Neural cell (in vitro differentiated cells): ENCODE measurements around the gene UBXN4. TPM values are rescaled to one million over a fixed set of nuclear protein-coding genes. Genes with fewer than 3 reads are reported as not detected.

Source experiments
- H2AFZ ChIP-seq: fragments of 200-600, 300-800 bp; sonication (generic), shearing (Covaris generic); 2 replicates; pipeline ENCODE4 v1.6.0; 2014; ENCODE audit warnings: low read depth, mild to moderate bottlenecking, antibody characterized with exemption, low read length, moderate library complexity
- H3F3A ChIP-seq: fragments of 200-600 bp; shearing (Covaris generic); 2 replicates; pipeline ENCODE4 v1.6.1; 2016; ENCODE audit warnings: mild to moderate bottlenecking, moderate library complexity, mixed read lengths, antibody characterized with exemption, low read length; ENCODE audit not compliant: insufficient read depth, poor library complexity, severe bottlenecking
- H3K27ac ChIP-seq: fragments of 200-600, 300-800 bp; sonication (generic), shearing (Covaris generic); 2 replicates; pipeline ENCODE4 v1.5.1; 2014; ENCODE audit warnings: mild to moderate bottlenecking, low read length, moderate library complexity
- H3K27me3 ChIP-seq: fragments of 300-800, 200-600 bp; sonication (generic), shearing (Covaris generic); 2 replicates; pipeline ENCODE4 v1.6.0; 2014; ENCODE audit warnings: mild to moderate bottlenecking, low read depth, low read length, moderate library complexity; ENCODE audit not compliant: insufficient read depth
- H3K36me3 ChIP-seq: fragments of 300-800, 200-600 bp; sonication (generic), shearing (Covaris generic); 2 replicates; pipeline ENCODE4 v1.5.1; 2014; ENCODE audit warnings: mild to moderate bottlenecking, antibody characterized with exemption, low read length, moderate library complexity; ENCODE audit not compliant: insufficient read depth
- H3K4me2 ChIP-seq: fragments of 300-800, 200-600 bp; sonication (generic), shearing (Covaris generic); 2 replicates; pipeline ENCODE4 v1.6.0; 2014; ENCODE audit warnings: mild to moderate bottlenecking, low read length
- H3K4me3 ChIP-seq: fragments of 300-800, 200-600 bp; sonication (generic), shearing (Covaris generic); 2 replicates; pipeline ENCODE4 v1.5.1; 2014; ENCODE audit warnings: mild to moderate bottlenecking, low read length, moderate library complexity
- H3K79me2 ChIP-seq: fragments of 200-600 bp; shearing (Covaris generic); replicated peaks from 2 replicates; pipeline ENCODE4 v1.6.0; 2014; ENCODE audit warnings: mild to moderate bottlenecking, low read length, moderate library complexity; ENCODE audit not compliant: insufficient read depth
- H3K9ac ChIP-seq: fragments of 300-800, 200-600 bp; sonication (generic), shearing (Covaris generic); 2 replicates; pipeline ENCODE4 v1.6.1; 2016; ENCODE audit warnings: mild to moderate bottlenecking, low read length, mixed read lengths
- H3K9me2 ChIP-seq: fragments of 200-600 bp; shearing (Covaris generic); 2 replicates; pipeline ENCODE4 v1.6.1; 2016; ENCODE audit warnings: mild to moderate bottlenecking, low read length, mixed read lengths; ENCODE audit not compliant: insufficient read depth
- H3K9me3 ChIP-seq: fragments of 200-600, 300-800 bp; sonication (generic), shearing (Covaris generic); 2 replicates; pipeline ENCODE4 v1.6.1; 2016; ENCODE audit warnings: mild to moderate bottlenecking, mixed run types, low read length, moderate library complexity, mixed read lengths
- H4K20me1 ChIP-seq: fragments of 200-600 bp; shearing (Covaris generic); 2 replicates; pipeline ENCODE4 v1.6.1; 2016; ENCODE audit warnings: mild to moderate bottlenecking, mixed run types; ENCODE audit not compliant: insufficient read depth
- CTCF ChIP-seq: fragments of 450-650 bp; IDR thresholded peaks from 2 replicates; pipeline ENCODE4 v1.5.1; 2014; ENCODE audit warnings: antibody characterized with exemption, mild to moderate bottlenecking, moderate library complexity; ENCODE audit not compliant: poor library complexity, severe bottlenecking
- EP300 ChIP-seq: fragments of 450-650 bp; conservative IDR thresholded peaks from 2 replicates; pipeline ENCODE4 v1.6.1; 2014; ENCODE audit warnings: antibody characterized with exemption, mild to moderate bottlenecking, moderate library complexity; ENCODE audit not compliant: poor library complexity, severe bottlenecking
- EZH2 ChIP-seq: fragments of 200-600, 300-800 bp; shearing (Covaris generic), sonication (generic); IDR thresholded peaks from 2 replicates; pipeline ENCODE4 v1.6.1; 2014; ENCODE audit warnings: antibody characterized with exemption, low read length, borderline replicate concordance, mild to moderate bottlenecking; ENCODE audit not compliant: insufficient read depth, poor library complexity, severe bottlenecking
- MXI1 ChIP-seq: fragments of 450-650 bp; conservative IDR thresholded peaks from 2 replicates; pipeline ENCODE4 v1.6.1; 2014; ENCODE audit warnings: antibody characterized with exemption, mild to moderate bottlenecking; ENCODE audit not compliant: poor library complexity, severe bottlenecking
- POLR2AphosphoS5 ChIP-seq: IDR thresholded peaks from 2 replicates; pipeline ENCODE4 v1.6.1; 2012
- RAD21 ChIP-seq: fragments of 450-650 bp; conservative IDR thresholded peaks from 2 replicates; pipeline ENCODE4 v1.6.1; 2014; ENCODE audit warnings: antibody characterized with exemption, mild to moderate bottlenecking, moderate library complexity
- REST ChIP-seq: IDR thresholded peaks from 2 replicates; pipeline ENCODE4 v1.6.1; 2012; ENCODE audit warnings: borderline replicate concordance
- SMC3 ChIP-seq: fragments of 450-650 bp; conservative IDR thresholded peaks from 2 replicates; pipeline ENCODE4 v1.6.1; 2014; ENCODE audit warnings: antibody characterized with exemption, mild to moderate bottlenecking, moderate library complexity; ENCODE audit not compliant: poor library complexity
- TAF1 ChIP-seq: IDR thresholded peaks from 2 replicates; pipeline ENCODE4 v1.6.1; 2012; ENCODE audit warnings: low read depth
- polyA plus RNA-seq: library from polyadenylated mRNA; depleted of rRNA; stranded (reverse); fragments of >200 nt; gene quantifications from 2 replicates; pipeline ENCODE4 v1.2.3, GENCODE V29; 2014

Gene UBXN4
- polyA plus RNA-seq, 1 donor from 2014 or later: 158 TPM

DNA sequence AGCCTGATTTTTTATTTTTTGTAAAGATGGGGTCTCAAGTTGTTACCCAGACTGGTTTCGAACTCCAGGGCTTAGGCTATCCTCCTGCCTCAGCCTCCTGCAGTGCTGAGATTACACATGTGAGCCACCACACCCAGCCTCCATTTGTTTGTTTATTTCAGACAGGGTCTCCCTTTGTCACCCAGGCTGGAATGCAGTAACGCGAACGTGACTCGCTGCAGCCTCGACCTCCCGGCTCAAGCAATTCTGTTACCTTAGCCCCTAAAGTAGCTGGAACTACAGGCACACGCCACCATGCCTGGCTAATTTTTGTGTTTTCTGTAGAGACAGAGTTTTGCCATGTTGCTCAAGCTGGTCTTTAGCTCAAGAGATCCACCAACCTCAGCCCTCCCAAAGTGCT, 27.2 kb downstream of the UBXN4 start:
- H3K79me2 ChIP-seq: peaks cover 10% of the 10 kb centered on the region
- no peak overlapping the region for H2AFZ ChIP-seq
- no peak overlapping the region for H3K27ac ChIP-seq
- no peaks in the 10 kb centered on the region for H4K20me1 ChIP-seq
- no peak overlapping the region for H3K9ac ChIP-seq
- no peak overlapping the region for H3K4me2 ChIP-seq
- TF ChIP-seq REST: no peak
- TF ChIP-seq RAD21: no peak
- TF ChIP-seq MXI1: no peak
- TF ChIP-seq EP300: no peak
- no peak for TF ChIP-seq CTCF
- no peak for TF ChIP-seq TAF1
- TF ChIP-seq EZH2: no peak
- no peak for TF ChIP-seq SMC3
- TF ChIP-seq POLR2AphosphoS5: no peak
- H3K27me3 ChIP-seq: no peaks in the 10 kb centered on the region
- no peaks in the 10 kb centered on the region for H3F3A ChIP-seq
- H3K4me3 ChIP-seq: no peak overlapping the region
- H3K9me2 ChIP-seq: no peaks in the 10 kb centered on the region
- H3K36me3 ChIP-seq: peaks cover 13% of the 10 kb centered on the region
- no peaks in the 10 kb centered on the region for H3K9me3 ChIP-seq

GRCh38 chr2:135773319-135773718, 31.7 kb downstream of the UBXN4 start:
- Histone ChIP-seq H3K36me3 (peaks cover 16% of the 10 kb centered on the region), H3K9me2 (no peaks in the 10 kb centered on the region)

More at GRCh38 chr2:135773319-135773718, 31.7 kb downstream of the UBXN4 start:
- Histone ChIP-seq H3K9me3 (no peaks in the 10 kb centered on the region), H3F3A (no peaks in the 10 kb centered on the region), H3K27me3 (no peaks in the 10 kb centered on the region), H3K9ac (no peak overlapping the region), H3K4me3 (no peak overlapping the region), H3K79me2 (peaks cover 7% of the 10 kb centered on the region), H3K4me2 (no peak overlapping the region), H2AFZ (no peak overlapping the region), H3K27ac (no peak overlapping the region), H4K20me1 (no peaks in the 10 kb centered on the region)
- TF ChIP-seq MXI1 (no peak), REST (no peak), POLR2AphosphoS5 (no peak), RAD21 (no peak), EZH2 (no peak), CTCF (no peak), EP300 (no peak), TAF1 (no peak), SMC3 (no peak)
